SHP77 (cell line): ENCODE measurements around the gene RLIM.
A peak's percentile ranks its signal among the peaks of the same experiment; 100 is the strongest.
"Not testable (repeated sequence)": the region's sequence is repeated elsewhere in the genome, so short reads cannot be mapped to it uniquely, and the experiment has no call there.

Experiments used
- DNase-seq, 2 experiments: peaks; one replicate each; lab custom pipeline; 2025; lab: John Stamatoyannopoulos, UW

RLIM gene

GRCh38 chrX:74614093-74614909 is at the start of gene RLIM:
TSS of gene RLIM (minus strand) at chrX:74614624. CDS start at chrX:74595977, 18,647 bp downstream.
- peak; percentile 87 to 89 for DNase-seq

- DNase-seq: no peak
These were observed 41.8 kb upstream of the RLIM start for GRCh38 chrX:74656079-74656745.

GRCh38 chrX:74654953-74655352 is 40.5 kb upstream of the RLIM start:
- DNase-seq: not testable (repeated sequence)

GRCh38 chrX:74636749-74637314 is 22.4 kb upstream of the RLIM start:
- no peak for DNase-seq

GRCh38 chrX:74613370-74614092 is 893 bp downstream of the RLIM start:
- DNase-seq: no peak

- no peak for DNase-seq
These were observed 7.6 kb downstream of the RLIM start for GRCh38 chrX:74606799-74607198.

- no peak for DNase-seq
These were observed 8.1 kb downstream of the RLIM start for GRCh38 chrX:74606342-74606741.

- DNase-seq: no peak
These were observed 11.4 kb downstream of the RLIM start for GRCh38 chrX:74603040-74603439.

GRCh38 chrX:74602142-74602541 is 12.3 kb downstream of the RLIM start:
- DNase-seq: no peak

GRCh38 chrX:74593593-74593992 is 20.8 kb downstream of the RLIM start:
- no peak for DNase-seq

- DNase-seq: no peak
These were observed 28.7 kb downstream of the RLIM start for GRCh38 chrX:74585766-74586165.

- DNase-seq: no peak
These were observed 34.7 kb downstream of the RLIM start for GRCh38 chrX:74579597-74580198.

- DNase-seq: no peak
These were observed 36.3 kb downstream of the RLIM start for GRCh38 chrX:74578137-74578536.

- DNase-seq: no peak
These were observed 57.0 kb downstream of the RLIM start for GRCh38 chrX:74557378-74557777.

- DNase-seq: no peak
These were observed 62.5 kb downstream of the RLIM start for GRCh38 chrX:74551934-74552333.

GRCh38 chrX:74550295-74550802 is 64.1 kb downstream of the RLIM start:
- peak; percentile 21 to 35 for DNase-seq

- no peak for DNase-seq
These were observed 67.4 kb downstream of the RLIM start for GRCh38 chrX:74546984-74547383.

GRCh38 chrX:74545880-74546523 is 68.4 kb downstream of the RLIM start:
- no peak for DNase-seq

- DNase-seq: no peak
These were observed 73.7 kb downstream of the RLIM start for GRCh38 chrX:74540635-74541249.

GRCh38 chrX:74536832-74537371 is 77.5 kb downstream of the RLIM start:
- no peak for DNase-seq
